HG02852 (cell line): ENCODE results near the gene ZMYND8.
"Not testable (repeated sequence)": the region's sequence is repeated elsewhere in the genome, so short reads cannot be mapped to it uniquely, and the experiment has no call there.

Experiments used
- ATAC-seq: cut with Tn5 transposase; IDR thresholded peaks from one replicate; pipeline ENCODE4 v1.9.1; 2021; ENCODE audit warnings: mild to moderate bottlenecking, moderate library complexity; ENCODE audit not compliant: unreplicated experiment

ZMYND8 gene

DNA sequence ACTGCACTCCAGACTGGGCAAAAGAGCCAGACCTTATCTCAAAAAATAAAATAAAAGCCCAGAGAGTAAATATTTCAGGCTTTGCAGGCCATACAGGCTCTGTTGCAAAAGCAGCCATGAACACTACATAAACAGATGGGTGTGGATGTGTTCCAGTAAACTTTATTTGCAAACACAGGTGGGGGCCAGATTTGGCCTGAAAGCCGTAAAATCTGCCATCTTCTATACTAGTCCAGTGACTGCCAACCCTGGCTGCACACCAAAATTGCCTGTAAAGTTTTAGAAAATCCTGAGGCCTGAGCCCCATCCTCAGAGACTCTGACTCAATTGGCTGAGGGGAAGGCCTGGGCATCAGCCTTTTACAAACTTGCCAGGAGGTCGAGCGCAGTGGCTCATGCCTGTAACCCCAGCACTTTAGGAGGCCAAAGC lies 103.6 kb downstream of the ZMYND8 start:
- no peak for ATAC-seq

DNA sequence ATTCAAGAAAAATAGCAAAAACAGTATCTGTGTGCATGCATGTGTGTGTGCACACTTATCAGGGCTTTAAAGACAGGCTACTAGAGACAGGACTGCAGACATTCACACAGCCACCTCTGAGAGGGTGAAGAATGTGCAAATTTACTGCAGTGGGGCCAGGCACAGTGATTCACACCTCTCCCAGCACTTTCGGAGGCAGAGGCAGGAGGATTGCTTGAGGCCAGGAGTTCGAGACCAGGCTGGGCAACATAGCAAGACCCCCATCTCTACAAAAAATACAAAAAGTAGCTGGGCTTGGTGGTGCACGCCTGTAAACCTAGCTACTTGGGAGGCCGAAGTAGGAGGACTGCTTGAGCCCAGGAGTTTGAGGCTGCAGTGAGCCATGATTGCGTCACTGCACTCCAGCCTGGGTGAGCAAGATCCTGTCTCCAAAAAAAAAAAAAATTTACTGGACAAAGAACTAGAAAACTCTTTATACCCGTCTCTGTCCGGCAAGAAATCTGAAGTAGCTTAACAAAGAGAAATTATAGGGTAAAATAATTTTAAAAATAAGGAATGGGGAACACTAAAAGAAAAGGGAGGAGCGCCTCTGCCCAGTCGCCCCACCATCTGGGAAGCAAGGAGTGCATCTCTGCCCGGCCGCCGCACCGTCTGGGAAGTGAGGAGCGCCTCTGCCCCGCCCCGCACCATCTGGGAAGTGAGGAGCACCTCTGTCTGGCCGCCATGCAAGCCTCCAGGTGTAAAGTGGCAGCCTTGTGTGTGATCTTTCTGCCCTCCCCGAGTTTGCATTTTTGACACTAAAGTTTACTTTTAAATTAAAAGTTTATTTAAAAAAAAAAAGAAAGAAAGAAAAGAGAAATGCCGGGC lies 105.1 kb downstream of the ZMYND8 start:
- ATAC-seq = no peak

DNA sequence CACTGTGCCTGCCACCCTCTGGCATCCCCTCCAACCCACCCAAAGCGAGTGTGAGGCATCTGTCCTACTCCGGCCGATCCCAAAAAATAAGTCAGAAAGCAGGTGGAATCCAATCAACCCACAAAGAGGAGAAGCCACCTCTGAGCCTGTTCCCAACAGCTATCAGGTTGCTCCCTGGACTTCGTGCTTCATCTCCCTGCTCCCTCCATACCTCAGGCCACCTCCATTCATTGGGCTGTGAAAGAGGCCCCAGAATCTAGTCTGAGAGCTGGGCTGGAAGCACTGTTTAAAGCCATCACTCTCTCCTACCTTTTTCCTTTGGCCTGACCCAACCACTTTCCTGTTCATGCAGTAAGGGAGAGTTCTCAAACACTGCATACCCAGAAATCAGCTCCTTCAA lies 106.1 kb downstream of the ZMYND8 start:
- ATAC-seq = no peak

DNA sequence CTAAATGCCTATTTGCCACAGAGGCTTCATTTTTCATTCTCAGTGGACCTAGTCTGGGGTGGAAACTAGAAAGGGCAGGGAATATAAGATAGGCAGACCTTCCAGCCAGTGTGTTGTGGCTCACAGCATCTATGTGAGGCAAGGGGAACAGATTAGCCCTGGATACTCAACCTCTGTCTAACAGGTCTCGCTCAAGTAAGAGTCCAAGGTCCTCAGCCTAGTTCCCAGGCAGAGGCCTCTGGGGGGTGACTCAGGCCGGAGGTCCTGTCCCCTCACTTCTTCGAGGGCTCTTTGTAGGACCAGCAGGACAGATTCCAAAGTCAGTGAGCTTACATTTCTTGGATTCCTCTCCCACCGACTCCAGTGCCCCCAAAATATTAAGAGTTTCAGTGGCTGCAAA lies 106.6 kb downstream of the ZMYND8 start:
- ATAC-seq = no peak

DNA sequence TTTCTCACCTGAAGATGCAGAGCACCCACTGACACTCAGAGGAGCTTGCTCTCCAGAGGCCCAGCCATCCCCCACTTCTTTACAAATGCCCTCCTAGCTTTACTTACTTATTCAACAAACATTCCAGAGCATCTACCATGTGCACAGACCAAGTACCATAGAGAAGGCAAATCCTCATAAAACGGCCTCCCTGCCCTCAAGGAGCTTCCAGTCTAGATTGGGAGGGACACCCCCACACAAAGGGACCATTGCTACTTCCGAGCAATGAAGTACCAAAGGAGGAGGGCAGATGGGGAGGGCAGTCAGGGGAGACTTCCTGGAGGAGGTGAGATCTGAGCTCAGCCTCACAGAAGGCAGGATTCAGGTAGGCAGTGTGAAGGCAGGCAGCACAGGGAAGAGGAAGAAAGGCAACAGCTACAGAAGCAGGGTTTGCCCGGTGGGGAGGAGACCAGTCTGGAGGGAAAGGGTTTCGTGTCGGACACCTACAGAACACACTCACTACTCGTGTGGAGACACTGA lies 108.0 kb downstream of the ZMYND8 start:
- ATAC-seq = no peak

DNA sequence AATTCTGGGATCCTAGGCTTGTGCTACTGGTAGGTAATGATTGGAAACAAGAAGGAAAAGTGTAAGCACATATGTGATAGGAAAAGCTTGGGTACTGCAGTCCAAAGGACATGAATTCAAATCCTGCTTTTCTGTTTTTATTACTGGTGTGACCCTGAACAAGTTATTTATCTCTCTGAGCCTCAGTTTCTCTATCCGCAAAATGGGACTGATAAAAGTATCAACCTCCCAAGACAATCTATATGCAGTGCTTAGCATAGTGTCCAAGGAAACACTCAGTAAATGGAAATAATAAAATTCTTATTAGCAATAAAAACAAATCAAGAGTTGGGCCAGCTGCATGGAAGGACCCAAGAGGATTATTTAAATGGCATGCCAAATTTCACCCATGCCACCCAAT lies 108.5 kb downstream of the ZMYND8 start:
- ATAC-seq = no peak

DNA sequence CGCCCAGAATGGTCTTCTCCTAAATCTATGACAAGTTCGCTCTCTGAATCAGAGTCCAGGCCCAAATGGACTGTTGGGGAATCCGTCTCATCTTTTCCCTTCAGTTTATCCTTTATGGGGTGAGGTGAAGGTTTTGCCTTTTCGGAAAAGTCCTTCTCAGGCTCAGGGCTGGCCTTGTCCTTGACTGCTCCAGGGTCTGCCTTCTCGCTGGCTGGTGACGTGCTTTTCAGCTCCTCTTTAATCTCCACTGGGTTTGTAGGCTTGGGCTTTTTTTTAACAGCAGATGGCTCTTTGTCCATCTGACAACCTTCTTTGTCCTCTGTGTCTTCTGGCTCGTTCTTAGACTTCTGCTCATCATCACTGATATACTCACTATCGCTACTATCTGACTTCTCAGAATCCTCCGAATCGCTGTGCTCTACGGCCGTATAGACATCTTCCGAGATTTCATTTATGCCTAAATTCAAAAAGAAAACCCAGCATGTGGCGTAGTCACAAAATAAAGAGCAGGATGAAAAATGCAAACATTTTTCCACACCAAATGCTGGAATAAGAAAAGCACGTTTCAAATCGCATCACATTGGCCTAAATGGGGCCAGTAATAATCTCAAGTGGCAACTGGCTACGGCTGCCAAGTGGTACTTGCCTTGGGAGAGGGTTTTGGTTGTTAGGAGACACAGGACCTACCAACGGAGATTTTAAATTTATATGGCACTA lies 110.3 kb downstream of the ZMYND8 start:
- no peak for ATAC-seq

DNA sequence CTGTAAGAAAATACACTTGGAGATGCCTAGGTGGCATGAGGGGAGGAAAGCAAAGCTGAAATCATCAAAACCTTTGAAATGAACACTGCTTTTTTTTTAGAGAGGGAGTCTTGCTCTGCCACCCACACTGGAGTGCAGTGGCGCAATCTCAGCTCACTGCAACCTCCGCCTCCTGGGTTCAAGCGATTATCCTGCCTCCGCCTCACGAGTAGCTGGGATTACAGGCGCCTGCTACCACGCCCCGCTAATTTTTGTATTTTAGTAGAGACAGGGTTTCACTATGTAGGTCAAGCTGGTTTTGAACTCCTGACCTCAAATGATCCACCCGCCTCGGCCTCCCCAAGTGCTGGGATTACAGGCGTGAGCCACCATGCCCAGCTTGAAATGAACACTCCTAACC lies 111.3 kb downstream of the ZMYND8 start:
- not testable (repeated sequence) for ATAC-seq

DNA sequence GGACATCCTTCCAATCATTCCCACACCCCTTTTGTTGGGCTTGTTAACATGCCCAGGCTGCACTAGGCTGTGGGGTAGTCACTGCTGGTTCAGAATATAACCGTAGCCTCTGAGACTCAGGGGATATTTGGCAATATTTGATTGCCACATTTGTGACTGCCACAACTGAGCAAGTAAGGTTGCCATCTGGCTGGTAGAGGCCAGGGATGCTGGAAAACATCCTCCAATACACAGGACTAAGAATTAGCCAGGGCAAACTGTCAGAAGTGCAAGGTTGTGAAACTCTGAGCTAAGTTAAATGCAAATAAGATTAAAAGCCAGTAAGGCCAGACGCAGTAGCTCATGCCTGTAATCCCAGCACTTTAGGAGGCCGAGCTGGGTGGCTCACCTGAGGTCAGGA lies 112.0 kb downstream of the ZMYND8 start:
- ATAC-seq = no peak

DNA sequence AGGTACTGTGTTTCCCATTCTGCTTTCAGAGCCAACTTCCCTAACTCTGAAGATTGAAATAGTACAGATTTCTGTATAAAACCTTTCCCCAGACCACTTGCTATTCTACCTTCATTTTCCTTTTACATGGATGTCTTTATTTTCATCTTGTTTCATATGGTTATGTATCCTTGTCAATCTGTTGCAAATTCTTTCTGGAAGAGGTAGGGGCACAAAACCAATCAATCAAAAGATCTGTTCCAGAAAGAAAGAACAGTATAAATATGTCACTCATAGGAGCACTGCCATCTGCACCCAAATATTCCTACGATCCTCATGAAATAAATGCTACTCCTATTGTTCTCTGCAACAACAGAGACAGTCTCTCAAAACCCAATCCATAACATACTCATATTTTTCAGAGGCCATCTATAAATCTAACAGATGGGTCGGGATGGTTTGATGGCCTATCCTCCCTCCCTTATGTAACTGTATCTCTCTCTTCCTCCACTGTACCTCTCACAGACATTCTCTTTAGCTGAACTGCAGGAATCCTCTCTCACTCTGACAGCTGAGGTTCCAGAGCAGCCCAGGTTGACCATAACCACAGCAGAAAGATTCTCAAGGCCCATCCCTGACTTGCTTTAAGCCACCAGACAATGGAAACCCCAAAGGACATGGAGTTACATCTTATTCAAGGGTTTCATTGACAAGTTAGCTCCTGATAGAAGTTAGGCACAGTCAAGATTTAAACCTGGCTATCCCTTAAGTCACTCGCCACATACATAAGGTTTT lies 112.8 kb downstream of the ZMYND8 start:
- no peak for ATAC-seq

DNA sequence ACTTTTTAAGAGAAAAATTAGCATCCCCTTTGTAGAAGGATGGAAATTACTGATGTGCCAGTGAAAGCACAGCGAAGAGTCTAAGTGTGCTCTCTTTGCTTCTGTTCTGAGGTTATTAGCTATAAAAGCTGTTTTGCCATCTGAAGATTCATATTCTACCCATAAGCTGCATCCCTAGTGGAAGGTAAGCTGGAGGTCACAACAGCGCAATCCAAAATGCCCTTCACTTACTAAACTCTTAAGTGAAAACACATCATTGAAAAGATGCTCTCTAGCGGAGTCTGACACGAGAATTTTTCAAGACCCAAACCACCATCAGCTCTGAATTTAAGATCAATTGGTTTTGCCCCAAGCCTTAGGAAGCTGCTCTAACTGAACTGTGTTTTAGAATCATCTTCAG lies 113.5 kb downstream of the ZMYND8 start:
- ATAC-seq = no peak

DNA sequence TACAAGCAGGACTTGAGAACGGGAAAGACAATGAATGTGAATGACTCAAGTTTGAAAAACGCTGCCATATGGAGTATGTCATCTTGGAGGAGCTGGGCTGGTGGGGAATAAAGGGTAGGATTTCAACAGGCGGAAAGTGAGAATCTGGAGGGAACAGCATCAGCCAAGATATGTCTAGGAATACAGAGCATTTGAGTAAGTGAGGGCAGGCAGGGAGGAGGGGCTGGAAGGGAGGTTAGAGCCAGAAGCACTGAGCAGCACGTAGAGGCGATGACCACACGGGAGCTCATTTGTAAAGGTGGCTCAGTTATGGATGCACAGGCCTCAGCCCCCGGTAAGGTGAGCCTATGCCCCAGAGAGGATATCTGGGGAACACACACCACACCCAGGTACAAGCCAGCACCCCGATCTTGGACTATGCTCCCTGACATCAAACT lies 115.1 kb downstream of the ZMYND8 start:
- ATAC-seq = no peak

DNA sequence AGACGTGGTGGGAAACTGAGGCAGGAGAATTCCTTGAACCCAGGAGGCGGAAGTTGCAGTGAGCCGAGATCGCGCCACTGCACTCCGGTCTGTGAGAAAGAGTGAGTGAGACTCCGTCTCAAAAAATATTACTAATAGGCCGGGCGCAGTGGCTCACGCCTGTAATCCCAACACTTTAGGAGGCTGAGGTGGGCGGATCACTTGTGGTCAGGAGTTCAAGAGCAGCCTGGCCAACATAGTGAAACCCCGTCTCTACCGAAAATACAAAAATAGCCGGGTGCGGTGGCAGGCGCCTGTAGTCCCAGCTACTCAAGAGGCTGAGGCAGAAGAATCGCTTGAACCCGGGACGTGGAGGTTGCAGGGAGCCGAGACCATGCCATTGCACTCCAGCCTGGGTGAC lies 116.4 kb downstream of the ZMYND8 start:
- ATAC-seq = not testable (repeated sequence)

DNA sequence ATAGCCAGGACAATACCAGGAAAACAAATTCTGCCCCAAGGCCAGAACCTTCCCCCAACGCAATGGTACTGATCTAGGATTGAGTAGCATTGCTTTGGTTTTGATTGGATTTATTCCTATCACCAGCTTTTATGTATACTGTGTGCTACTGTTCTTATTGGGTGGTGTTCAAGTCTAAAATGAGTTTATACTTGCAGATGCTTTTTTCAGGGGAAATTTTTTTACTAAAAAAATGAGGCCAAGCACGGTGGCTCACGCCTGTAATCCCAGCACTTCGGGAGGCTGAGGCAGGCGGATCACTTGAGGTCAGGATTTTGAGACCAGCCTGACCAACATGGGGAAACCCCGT lies 116.8 kb downstream of the ZMYND8 start:
- ATAC-seq = no peak

DNA sequence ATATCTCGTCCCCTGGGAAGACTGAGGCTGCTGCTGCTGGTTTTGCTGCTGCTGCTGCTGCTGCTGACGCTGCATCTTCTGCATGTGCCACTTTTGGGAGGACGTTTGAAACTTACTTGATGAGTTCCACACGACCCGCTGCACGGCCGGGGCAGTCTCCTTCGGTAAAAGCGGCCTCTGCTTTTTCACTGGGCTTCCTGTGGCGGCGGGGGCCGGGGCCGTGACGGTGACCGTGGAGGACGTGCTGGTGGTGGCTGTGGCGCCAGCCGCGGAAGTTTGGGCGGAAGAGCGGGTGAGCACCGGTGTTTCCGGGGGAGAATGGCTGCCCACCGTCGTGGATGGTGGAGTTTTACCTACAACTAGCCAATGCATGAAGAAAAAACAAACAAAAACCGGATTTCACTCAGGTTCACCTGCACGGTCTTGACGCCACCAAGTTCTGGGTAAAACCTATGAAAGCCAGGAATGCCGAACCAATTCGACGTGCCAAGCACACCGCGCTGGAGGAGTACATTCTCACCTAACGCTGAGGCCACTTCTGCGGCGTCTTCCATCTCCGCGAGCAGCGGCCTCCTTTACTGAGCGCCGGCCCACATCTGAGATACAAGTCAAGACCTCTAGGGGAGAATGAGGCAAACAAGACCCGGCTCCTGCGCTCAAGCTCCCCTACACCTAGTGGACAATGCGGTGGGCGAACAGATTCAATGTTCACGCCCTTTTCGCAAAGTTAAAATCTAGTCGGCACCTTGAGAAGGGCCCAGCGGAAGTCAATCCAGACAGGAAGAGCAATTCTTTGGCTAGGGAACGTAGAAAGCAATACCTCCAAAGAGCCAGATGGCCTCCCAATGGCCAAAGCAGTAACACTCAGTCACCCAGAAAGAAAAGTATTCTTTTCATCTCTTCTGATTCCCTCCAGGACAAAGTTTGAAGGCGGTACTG lies 117.5 kb downstream of the ZMYND8 start:
- ATAC-seq = no peak

DNA sequence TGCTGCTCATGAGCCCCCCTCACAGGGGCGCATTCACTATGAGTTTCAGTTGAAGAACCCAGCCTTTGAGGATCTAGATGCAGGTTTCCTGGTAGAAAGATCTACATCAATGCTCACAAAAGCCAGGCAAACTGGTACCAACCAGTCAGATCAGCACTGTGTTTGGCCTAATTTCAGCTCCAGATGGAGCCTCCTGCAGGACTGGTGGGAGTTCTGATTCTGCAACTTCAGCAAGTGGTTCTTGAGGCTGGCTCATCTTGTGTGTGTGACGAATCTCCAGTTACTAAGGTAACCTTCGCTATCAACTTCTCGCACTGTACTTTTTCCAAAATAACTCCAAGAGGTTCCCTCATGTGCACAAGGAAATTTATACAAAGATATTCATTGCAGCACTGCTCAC lies 118.8 kb downstream of the ZMYND8 start:
- ATAC-seq = no peak

DNA sequence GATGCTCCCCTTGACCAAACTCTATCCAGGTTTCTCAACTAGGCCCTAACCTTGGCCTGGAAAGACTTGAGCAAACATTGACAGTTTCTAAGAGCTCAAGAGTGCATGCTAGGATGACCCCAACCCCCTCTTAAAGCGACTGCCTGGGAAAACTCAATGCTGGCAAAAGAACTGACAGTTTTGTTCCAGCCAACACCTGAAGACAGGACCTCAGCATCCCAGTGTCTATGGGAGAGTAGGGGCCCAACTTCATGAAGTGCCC lies 119.9 kb downstream of the ZMYND8 start:
- no peak for ATAC-seq

DNA sequence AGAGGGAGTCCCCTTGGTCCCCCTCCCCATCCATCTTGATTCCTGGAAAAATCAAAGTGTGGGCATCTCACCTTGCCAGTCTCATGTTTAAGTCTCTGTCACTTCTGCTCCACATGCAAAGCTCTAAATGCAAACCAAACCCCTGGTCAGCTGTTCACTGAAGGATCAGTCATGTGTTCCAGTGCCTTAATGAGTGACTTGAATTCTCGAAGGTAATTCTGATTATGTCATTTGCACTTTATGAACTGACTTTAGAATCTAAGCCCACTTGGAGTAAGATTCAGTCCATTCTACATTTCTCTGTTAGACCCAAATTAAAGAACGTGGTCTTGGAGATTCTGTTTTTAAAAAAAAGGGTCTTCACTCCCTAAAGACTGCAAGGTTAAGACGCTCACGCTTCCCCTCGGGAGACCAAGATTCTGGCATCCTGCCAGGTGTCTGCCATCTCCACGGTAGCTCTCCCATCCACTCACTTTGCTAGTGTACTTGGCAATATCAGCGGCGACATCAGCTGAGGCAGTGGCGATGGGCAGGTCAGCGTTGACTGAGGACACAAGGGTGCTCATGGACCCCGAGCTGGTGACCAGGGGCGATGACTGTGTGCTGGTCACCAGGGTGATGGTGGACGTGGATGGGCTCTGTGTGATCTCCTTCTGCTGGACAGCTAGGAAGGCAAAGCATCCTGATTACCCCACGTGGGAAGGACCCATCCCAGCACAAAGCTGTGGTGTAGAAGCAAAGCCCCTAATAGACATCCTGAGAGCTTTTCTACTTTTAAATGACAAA lies 120.5 kb downstream of the ZMYND8 start:
- ATAC-seq = no peak

DNA sequence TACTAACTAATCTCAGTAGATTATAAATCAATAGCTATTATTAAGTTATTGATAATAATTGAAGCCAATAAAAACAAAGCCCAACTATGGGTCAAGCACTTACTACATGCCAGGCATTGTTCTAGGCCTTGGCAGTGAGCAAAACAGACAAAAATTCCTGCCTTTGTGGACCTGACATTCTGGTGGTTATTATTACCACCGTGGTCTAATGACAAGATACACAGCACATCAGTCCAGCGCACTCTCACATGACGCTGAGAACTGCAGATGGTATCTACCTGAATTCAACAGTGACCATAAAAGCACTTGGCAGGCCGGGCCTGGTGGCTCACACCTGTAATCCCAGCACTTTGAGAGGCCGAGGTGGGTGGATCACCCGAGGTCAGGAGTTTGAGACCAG lies 121.4 kb downstream of the ZMYND8 start:
- ATAC-seq = no peak
